D341Med (cell line): Measurements from ENCODE around the gene TBC1D21.

Source experiments
- DNase-seq: peaks from one replicate; pipeline ENCODE4 v3.0.0; 2012; ENCODE audit warnings: low spot score

TBC1D21 gene

GRCh38 chr15:73889053-73889761 lies 15.8 kb downstream of the TBC1D21 start:
- no peak for DNase-seq

DNA sequence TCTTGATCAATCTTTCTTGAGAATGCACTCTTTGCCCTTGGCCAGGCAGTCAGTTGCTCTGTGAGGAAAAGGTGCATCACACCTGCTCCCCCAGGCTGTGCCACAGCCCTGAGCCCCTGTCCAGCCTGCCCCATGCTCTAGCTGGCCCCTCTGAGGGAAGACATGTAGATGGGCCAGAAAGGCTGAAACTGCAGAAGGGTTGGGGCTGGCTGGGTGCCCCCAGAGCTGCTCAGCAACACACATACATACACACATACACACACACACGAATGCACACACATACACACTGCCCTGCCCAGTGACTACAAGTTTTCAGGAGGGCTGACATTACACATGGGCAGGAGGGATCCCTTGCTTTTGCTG lies 16.4 kb downstream of the TBC1D21 start:
- DNase-seq: no peak

DNA sequence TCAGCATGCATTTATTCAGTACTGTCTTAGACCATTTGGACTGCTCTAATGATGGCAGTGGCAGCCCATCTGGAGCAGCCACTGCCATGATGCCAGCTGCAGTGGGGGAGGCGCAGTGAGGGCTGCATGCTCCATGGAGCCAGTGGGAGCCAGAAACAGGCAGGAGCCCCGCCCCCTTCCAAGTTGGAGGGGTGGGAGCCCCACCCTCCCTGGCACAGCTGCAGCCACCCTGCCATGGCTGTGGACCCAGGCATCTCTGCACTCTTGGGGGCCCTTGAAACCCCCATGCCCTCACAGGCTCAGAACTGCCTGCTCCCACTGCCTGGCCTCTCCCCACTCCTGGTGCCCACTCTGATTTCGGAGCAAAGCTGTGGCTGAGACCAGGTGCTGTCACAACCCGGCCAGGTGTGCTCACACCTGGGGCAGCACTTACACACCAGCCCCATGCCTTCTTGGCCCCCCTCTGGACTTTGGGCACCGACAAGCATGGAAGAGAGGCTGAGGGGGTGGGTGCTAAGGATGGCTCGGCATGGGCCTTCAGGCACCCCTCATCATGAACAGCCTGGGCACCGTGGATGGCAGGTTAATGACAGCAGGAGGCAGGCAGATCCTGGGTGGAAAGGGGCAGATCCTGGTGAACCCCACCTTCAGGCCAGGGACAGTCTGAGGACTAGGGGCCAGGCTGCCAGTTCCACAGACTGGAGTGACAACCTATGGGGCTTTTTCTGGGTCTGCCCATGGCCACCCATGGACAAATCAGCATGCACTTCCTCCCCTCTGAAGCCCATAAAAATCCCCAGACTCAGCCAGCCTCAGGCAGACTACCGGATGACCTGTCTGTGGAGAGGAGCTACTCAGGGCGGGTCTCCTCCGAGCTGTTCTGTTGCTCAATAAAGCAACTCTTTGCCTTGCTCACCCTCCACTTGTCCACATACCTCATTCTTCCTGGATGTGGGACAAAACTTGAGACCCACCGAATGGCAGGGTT lies 18.3 kb downstream of the TBC1D21 start:
- no peak for DNase-seq

DNA sequence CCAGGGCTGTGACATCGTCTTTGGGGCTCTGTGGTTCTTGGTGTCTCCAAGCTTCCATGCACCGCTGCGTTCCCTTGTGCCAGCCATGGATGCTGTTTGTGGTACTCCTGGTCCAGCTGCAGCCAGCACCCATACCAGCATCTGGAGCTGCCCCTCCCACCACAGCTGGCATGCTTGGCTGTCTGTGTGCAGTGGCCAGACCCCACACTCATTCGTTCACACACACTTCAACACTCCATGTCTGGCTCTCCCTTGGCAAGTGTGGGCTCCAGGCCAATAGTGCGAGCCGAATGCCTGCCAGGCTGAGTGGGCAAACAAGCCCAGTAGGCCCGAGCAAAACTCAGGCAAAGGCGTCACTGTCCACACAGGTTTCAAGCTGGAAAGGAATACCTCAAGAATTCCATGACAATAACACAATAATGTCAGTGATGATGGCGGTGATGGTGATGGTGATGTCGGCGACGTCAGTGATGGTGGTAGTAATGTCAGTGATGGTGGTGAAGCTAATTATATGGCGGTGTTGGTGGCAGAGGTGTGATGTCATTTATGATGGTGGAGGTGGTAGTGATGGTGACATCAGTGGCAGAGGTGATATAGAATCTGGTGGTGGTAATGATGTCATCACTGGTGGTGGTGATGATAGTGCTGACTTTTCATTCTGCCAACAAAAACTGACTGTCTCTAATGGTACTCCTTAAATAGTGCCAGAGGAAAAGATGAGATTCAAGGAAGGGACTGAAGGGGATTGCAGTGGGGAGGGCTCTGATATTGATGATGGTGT lies 19.3 kb downstream of the TBC1D21 start:
- no peak for DNase-seq

DNA sequence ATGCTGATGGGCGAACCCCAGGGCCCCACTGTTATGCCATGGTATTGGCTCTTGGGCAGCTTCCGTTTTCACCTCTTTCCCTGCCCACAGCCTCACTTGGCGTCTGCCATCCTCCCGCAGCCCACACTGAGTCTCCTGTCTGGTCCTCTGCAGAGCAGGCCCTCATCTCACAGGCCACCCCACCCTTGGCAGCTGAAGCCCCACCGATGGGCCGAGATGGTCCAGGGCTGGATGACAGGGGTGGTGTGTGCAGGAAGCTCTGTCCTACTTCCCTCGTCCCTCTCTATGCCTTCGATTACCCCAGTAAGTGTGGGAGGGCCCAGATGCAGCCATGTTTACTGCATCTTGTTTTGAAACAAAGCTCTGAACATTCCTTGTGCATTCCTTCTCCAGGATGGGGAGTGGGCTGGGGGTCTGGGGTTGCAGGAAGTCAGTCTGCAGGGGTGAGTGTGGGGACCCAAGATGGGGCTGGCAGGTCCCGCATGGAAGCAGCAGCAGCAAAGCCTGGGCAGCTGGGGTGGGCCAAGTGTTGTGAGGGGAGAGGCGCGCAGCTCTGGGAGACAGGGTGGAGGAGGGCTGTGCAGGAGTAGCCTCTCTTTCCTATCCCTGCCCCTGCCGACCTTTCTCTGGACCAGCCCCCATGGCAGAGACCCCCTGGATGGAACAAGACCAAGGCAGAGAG lies 20.9 kb downstream of the TBC1D21 start:
- no peak for DNase-seq

GRCh38 chr15:73897441-73898261 lies 24.3 kb downstream of the TBC1D21 start:
- DNase-seq: peak; percentile 79

GRCh38 chr15:73899197-73900094 lies 26.1 kb downstream of the TBC1D21 start:
- DNase-seq: no peak

DNA sequence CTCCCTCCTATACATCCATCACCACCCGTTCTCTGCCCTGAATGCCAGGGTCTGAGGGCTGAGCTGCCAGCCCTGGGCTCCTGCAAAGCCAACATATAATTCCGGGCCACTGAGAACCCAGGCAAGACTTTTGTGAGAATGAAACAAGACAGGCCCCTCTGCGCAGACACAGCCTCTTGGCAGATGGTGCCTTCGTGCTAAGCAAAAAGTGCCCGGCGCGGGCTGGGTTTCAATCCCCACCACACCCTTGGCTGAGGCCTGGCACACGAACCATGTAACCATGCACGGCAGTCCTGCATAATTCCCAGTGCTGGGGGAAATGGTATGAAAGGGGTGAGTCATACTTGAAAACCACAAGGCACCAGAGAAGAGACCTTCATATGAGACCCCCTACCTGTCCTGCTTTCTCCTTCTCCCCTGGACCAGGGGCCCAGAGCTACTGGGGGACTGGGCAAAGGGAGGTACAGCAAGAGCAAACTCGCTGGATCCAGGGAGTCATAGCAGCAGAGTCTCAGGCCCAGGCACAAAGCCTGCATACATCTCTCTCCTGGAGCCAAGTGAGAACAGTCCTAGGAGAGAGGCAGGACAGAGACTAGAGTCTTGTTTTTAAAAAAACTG lies 26.8 kb downstream of the TBC1D21 start:
- DNase-seq: no peak

DNA sequence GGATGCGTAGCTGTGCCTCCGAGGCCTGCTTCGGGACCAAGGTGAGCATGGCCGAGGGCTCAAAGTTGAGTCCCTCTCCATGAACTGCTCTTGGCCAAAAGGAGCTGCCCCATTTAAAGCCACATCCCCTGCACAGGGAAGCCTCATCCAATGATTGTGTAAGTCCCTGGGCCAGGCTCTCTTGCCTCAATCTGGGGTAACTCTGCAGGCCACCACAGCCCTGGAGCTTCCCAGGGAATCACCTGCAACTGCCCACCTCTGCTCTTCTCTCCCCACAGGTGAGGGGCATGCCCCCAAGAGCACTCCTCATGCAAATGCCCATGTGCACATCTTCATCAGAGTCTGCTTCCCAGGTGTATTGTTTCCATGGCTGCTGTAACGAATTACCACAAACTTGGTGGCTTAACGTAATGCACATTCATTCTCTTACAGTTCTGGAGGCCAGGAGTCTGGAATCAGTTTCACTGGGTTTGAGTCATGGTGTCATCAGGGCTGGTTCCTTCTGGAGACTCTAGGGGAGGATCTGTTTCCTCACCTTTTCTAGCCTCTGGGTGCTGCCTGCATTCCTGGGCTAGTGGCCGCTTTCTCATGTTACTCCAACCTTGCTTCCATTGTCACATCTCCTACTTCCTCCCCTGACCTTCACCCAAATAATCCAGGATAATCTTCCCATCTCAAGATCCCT lies 27.9 kb downstream of the TBC1D21 start:
- DNase-seq: no peak

DNA sequence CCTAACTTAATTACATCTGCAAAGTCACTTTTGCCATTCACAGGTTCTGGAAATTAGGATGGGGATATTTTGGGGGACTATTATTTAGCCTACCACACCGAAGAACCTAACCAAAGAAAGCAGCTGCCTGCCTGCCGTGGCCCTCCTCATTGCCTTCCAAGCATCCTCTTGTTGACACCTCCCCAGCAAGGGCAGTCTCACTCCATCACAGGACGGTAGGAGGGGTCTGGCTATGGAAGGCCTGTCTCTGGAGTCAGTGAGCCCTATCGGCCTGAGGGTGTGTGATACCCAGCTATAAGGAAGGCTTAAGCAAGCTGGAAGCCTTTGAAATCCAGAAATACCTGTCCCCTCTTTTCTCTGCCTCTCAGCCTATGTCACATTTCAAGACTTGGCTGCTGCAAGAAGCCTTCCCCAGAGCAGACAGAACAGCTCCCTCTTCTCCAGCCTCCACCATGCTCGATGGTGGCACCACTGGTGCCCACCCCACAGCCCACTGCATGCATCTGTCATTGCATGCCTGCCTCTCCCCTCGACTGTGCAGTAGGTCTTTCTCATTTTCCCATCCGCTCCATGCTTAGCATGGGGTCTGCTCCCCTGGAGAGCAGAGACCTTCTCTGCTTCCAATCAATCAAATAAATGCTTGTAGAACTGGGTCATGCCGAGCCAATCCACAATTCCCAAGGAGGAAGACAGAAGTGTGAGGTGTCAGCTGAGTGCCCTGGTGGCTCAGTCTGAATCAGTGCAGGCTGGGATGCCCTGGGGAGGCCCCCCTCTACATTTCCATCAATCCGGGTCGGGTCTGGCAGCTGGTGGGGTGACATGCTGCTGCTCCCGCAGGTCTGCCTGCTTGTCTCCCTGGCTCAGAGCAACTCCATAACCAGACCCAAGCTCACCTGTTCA lies 29.0 kb downstream of the TBC1D21 start:
- DNase-seq: no peak

GRCh38 chr15:73904026-73904815 lies 30.9 kb downstream of the TBC1D21 start:
- DNase-seq: no peak

DNA sequence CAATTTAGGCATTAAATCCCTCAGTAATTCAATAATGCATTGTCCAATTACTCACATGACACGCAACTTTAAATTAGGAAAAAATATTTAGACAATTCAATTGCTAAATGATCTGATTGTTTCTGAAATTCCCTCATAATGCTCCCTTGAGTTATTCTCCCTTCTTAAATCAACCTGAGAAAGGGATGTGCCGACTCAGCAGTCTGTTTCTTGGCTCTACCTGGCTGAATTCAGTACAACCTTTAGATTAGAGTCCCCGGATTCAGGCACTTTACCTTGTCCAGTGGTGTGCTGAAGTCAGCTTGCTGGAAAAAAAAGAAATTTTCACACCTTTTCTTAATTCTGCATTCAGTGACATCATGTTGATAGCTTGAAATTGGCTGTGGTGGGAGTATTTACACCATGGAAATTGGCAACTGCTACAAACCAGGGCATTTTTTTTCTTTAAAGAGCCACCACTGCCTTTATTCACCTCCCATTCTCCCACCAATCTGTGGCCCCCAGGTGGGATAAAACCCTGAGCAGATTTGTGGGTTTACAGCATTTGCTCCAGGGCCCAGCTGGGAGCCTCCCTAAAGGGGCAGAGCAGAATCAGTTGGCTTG lies 32.0 kb downstream of the TBC1D21 start:
- DNase-seq: no peak

GRCh38 chr15:73906346-73907034 lies 33.1 kb downstream of the TBC1D21 start:
- no peak for DNase-seq

DNA sequence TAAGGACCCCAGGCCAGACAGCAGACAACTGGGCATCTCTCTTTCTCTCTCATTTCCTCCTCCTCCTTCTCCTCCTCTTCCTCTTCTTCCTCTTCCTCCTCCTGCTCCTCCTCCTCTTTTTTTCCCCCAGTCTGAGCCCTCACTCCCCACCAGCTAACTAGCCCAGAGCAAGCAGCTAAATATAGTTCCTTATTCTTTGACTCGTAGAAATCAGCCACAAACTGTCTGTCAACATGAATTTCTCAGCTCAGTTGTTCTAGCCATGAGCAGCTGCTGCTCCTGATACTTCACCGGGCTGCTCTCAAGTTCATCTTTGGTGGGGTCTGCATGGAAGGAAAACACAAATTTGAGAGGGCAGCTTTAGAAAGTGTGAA lies 33.7 kb downstream of the TBC1D21 start:
- DNase-seq: no peak

DNA sequence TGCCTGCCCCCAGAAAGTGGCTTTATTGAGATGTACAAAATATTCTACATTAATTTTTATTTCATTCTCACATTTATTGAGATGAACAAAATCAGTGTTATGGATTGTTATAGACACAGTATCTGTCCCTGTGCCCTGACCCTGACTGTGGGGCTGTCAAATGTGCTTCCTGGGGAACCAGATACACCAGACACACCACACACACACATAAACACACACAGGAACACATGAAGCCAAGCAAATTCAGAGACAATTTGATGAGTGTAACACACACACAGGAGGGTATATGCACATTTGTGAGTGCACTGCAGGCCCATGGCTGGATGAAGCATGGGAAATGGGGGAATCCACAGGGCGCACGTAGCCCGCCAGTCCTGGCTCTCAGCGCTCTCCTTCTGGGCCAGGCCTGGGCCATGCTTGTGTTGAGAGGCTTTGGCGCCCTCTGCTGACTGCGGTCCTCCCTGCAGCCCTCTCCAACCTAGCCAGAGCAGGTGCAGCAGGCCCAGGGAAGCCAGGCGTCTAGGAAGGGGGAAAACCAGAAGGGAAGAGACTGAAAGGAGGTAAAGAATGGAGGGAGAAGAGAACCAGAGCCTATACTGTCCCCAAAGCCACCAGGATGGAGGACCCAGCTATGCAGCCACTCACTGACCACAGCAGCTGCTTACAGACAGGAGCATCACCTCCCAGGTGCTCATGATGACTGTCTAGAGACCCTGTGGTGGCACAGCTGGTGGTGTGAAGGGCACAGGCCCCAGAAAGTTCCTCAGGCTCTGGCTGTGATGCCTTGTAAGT lies 34.9 kb downstream of the TBC1D21 start:
- peak; percentile 89 for DNase-seq
